ENCODE measurements around the gene PLK5.
"Not testable (repeated sequence)": the region's sequence is repeated elsewhere in the genome, so short reads cannot be mapped to it uniquely, and the experiment has no call there.

PLK5 gene

GRCh38 chr19:1491114-1491848, 32.6 kb upstream of the PLK5 start, which contains the start of gene REEP6:
TSS of gene REEP6 (plus strand) at chr19:1491181. CDS start at chr19:1491270, 89 bp downstream.
- no peak for DNase-seq (ENCODE audit: low spot score)

- DNase-seq (ENCODE audit: low spot score): no peak
These were observed 32.1 kb upstream of the PLK5 start for GRCh38 chr19:1491849-1492170.

GRCh38 chr19:1492474-1493006, 31.3 kb upstream of the PLK5 start:
- no peak for DNase-seq (ENCODE audit: low spot score)

- no peak for DNase-seq (ENCODE audit: low spot score)
These were observed 29.6 kb upstream of the PLK5 start for GRCh38 chr19:1494115-1494815.

- no peak for DNase-seq (ENCODE audit: low spot score)
These were observed 28.7 kb upstream of the PLK5 start for GRCh38 chr19:1495051-1495798.

GRCh38 chr19:1495799-1496713, 27.8 kb upstream of the PLK5 start:
- no peak for DNase-seq (ENCODE audit: low spot score)

- no peak for DNase-seq (ENCODE audit: low spot score)
These were observed 26.9 kb upstream of the PLK5 start for GRCh38 chr19:1496714-1497577.

- DNase-seq (ENCODE audit: low spot score): no peak
These were observed 26.2 kb upstream of the PLK5 start for GRCh38 chr19:1497578-1498235.

- not testable (repeated sequence) for DNase-seq (ENCODE audit: low spot score)
These were observed 24.6 kb upstream of the PLK5 start for GRCh38 chr19:1499231-1499630.

GRCh38 chr19:1501200-1501595, 22.7 kb upstream of the PLK5 start:
- DNase-seq (ENCODE audit: low spot score): no peak

GRCh38 chr19:1502433-1503088, 21.3 kb upstream of the PLK5 start:
- DNase-seq (ENCODE audit: low spot score): no peak

GRCh38 chr19:1503089-1503924, 20.6 kb upstream of the PLK5 start:
- DNase-seq (ENCODE audit: low spot score): peak; percentile 57

- no peak for DNase-seq (ENCODE audit: low spot score)
These were observed 19.7 kb upstream of the PLK5 start for GRCh38 chr19:1503925-1504773.

- DNase-seq (ENCODE audit: low spot score): no peak
These were observed 18.9 kb upstream of the PLK5 start for GRCh38 chr19:1505012-1505411.

GRCh38 chr19:1505991-1506881, 17.6 kb upstream of the PLK5 start:
- no peak for DNase-seq (ENCODE audit: low spot score)

- DNase-seq (ENCODE audit: low spot score): no peak
These were observed 16.7 kb upstream of the PLK5 start for GRCh38 chr19:1507192-1507660.

Data from CD4-positive, alpha-beta T cell treated with Interleukin-6 at 100 ng/mL for 8 hours (primary cell).